Measurements from ENCODE around the gene TES.
"Not testable (repeated sequence)": the region's sequence is repeated elsewhere in the genome, so short reads cannot be mapped to it uniquely, and the experiment has no call there.

TES gene

GRCh38 chr7:116292381-116292780 is 82.0 kb downstream of the TES start:
- Histone ChIP-seq H3K27me3 (ENCODE audit: control insufficient read depth in 1 of 2, insufficient read depth in 2 of 2, low read length in 2 of 2) (no peaks in the 10 kb centered on the region), H3K4me3 (ENCODE audit: low read depth in 1 of 2, low read length in 2 of 2) (no peak overlapping the region), H3K9me3 (ENCODE audit: control insufficient read depth in 1 of 2, low read length in 2 of 2) (no peaks in the 10 kb centered on the region), H3K4me1 (ENCODE audit: control insufficient read depth in 1 of 2, insufficient read depth in 2 of 2, low read length in 2 of 2) (no peaks in the 10 kb centered on the region), H3K36me3 (ENCODE audit: control insufficient read depth in 1 of 2, insufficient read depth in 2 of 2, low read length in 2 of 2) (no peaks in the 10 kb centered on the region), H3K27ac (ENCODE audit: low read depth, low read length) (no peak overlapping the region), H3K9ac (ENCODE audit: low read depth in 1 of 2, low read length in 2 of 2) (no peak overlapping the region)

- H3K36me3 ChIP-seq (ENCODE audit: control insufficient read depth in 1 of 2, insufficient read depth in 2 of 2, low read length in 2 of 2), result no peaks in the 10 kb centered on the region
- H3K4me3 ChIP-seq (ENCODE audit: low read depth in 1 of 2, low read length in 2 of 2), result no peak overlapping the region
- H3K9ac ChIP-seq (ENCODE audit: low read depth in 1 of 2, low read length in 2 of 2), result no peak overlapping the region
- no peaks in the 10 kb centered on the region for H3K9me3 ChIP-seq (ENCODE audit: control insufficient read depth in 1 of 2, low read length in 2 of 2)
- no peaks in the 10 kb centered on the region for H3K4me1 ChIP-seq (ENCODE audit: control insufficient read depth in 1 of 2, insufficient read depth in 2 of 2, low read length in 2 of 2)
- H3K27me3 ChIP-seq (ENCODE audit: control insufficient read depth in 1 of 2, insufficient read depth in 2 of 2, low read length in 2 of 2), result no peaks in the 10 kb centered on the region
- H3K27ac ChIP-seq (ENCODE audit: low read depth, low read length), result no peak overlapping the region
These were observed 82.8 kb downstream of the TES start for GRCh38 chr7:116293139-116293538.

GRCh38 chr7:116293633-116294032 is 83.3 kb downstream of the TES start:
- no peak overlapping the region for H3K4me3 ChIP-seq (ENCODE audit: low read depth in 1 of 2, low read length in 2 of 2)
- H3K4me1 ChIP-seq (ENCODE audit: control insufficient read depth in 1 of 2, insufficient read depth in 2 of 2, low read length in 2 of 2), result no peaks in the 10 kb centered on the region
- no peak overlapping the region for H3K9ac ChIP-seq (ENCODE audit: low read depth in 1 of 2, low read length in 2 of 2)
- H3K9me3 ChIP-seq (ENCODE audit: control insufficient read depth in 1 of 2, low read length in 2 of 2), result peaks cover 0 to 2% of the 10 kb centered on the region in 2 donors
- no peak overlapping the region for H3K27ac ChIP-seq (ENCODE audit: low read depth, low read length)
- H3K27me3 ChIP-seq (ENCODE audit: control insufficient read depth in 1 of 2, insufficient read depth in 2 of 2, low read length in 2 of 2), result no peaks in the 10 kb centered on the region
- H3K36me3 ChIP-seq (ENCODE audit: control insufficient read depth in 1 of 2, insufficient read depth in 2 of 2, low read length in 2 of 2), result no peaks in the 10 kb centered on the region

- H3K9me3 ChIP-seq (ENCODE audit: control insufficient read depth in 1 of 2, low read length in 2 of 2); H3K36me3 ChIP-seq (ENCODE audit: control insufficient read depth in 1 of 2, insufficient read depth in 2 of 2, low read length in 2 of 2); H3K4me3 ChIP-seq (ENCODE audit: low read depth in 1 of 2, low read length in 2 of 2); H3K9ac ChIP-seq (ENCODE audit: low read depth in 1 of 2, low read length in 2 of 2); H3K4me1 ChIP-seq (ENCODE audit: control insufficient read depth in 1 of 2, insufficient read depth in 2 of 2, low read length in 2 of 2); H3K27ac ChIP-seq (ENCODE audit: low read depth, low read length); H3K27me3 ChIP-seq (ENCODE audit: control insufficient read depth in 1 of 2, insufficient read depth in 2 of 2, low read length in 2 of 2): not testable (repeated sequence)
These were observed 85.6 kb downstream of the TES start for GRCh38 chr7:116295903-116296302.

- H3K27me3 ChIP-seq (ENCODE audit: control insufficient read depth in 1 of 2, insufficient read depth in 2 of 2, low read length in 2 of 2), result no peaks in the 10 kb centered on the region
- H3K4me3 ChIP-seq (ENCODE audit: low read depth in 1 of 2, low read length in 2 of 2), result no peak overlapping the region
- no peak overlapping the region for H3K27ac ChIP-seq (ENCODE audit: low read depth, low read length)
- no peaks in the 10 kb centered on the region for H3K36me3 ChIP-seq (ENCODE audit: control insufficient read depth in 1 of 2, insufficient read depth in 2 of 2, low read length in 2 of 2)
- H3K9ac ChIP-seq (ENCODE audit: low read depth in 1 of 2, low read length in 2 of 2), result no peak overlapping the region
- peaks cover 0 to 4% of the 10 kb centered on the region in 2 donors for H3K9me3 ChIP-seq (ENCODE audit: control insufficient read depth in 1 of 2, low read length in 2 of 2)
- H3K4me1 ChIP-seq (ENCODE audit: control insufficient read depth in 1 of 2, insufficient read depth in 2 of 2, low read length in 2 of 2), result no peaks in the 10 kb centered on the region
These were observed 87.7 kb downstream of the TES start for GRCh38 chr7:116298055-116298454.

GRCh38 chr7:116298576-116298975 is 88.2 kb downstream of the TES start:
- H3K4me3 ChIP-seq (ENCODE audit: low read depth in 1 of 2, low read length in 2 of 2), result no peak overlapping the region
- H3K27ac ChIP-seq (ENCODE audit: low read depth, low read length), result no peak overlapping the region
- peaks cover 0 to 4% of the 10 kb centered on the region in 2 donors for H3K9me3 ChIP-seq (ENCODE audit: control insufficient read depth in 1 of 2, low read length in 2 of 2)
- no peak overlapping the region for H3K9ac ChIP-seq (ENCODE audit: low read depth in 1 of 2, low read length in 2 of 2)
- H3K27me3 ChIP-seq (ENCODE audit: control insufficient read depth in 1 of 2, insufficient read depth in 2 of 2, low read length in 2 of 2), result no peaks in the 10 kb centered on the region
- H3K36me3 ChIP-seq (ENCODE audit: control insufficient read depth in 1 of 2, insufficient read depth in 2 of 2, low read length in 2 of 2), result no peaks in the 10 kb centered on the region
- no peaks in the 10 kb centered on the region for H3K4me1 ChIP-seq (ENCODE audit: control insufficient read depth in 1 of 2, insufficient read depth in 2 of 2, low read length in 2 of 2)

GRCh38 chr7:116305485-116306408 is 95.4 kb downstream of the TES start:
- H3K9ac ChIP-seq (ENCODE audit: low read depth in 1 of 2, low read length in 2 of 2), result no peak overlapping the region
- no peaks in the 10 kb centered on the region for H3K9me3 ChIP-seq (ENCODE audit: control insufficient read depth in 1 of 2, low read length in 2 of 2)
- H3K27ac ChIP-seq (ENCODE audit: low read depth, low read length), result no peak overlapping the region
- no peaks in the 10 kb centered on the region for H3K36me3 ChIP-seq (ENCODE audit: control insufficient read depth in 1 of 2, insufficient read depth in 2 of 2, low read length in 2 of 2)
- H3K4me3 ChIP-seq (ENCODE audit: low read depth in 1 of 2, low read length in 2 of 2), result no peak overlapping the region
- no peaks in the 10 kb centered on the region for H3K27me3 ChIP-seq (ENCODE audit: control insufficient read depth in 1 of 2, insufficient read depth in 2 of 2, low read length in 2 of 2)
- no peaks in the 10 kb centered on the region for H3K4me1 ChIP-seq (ENCODE audit: control insufficient read depth in 1 of 2, insufficient read depth in 2 of 2, low read length in 2 of 2)

- H3K9me3 ChIP-seq (ENCODE audit: control insufficient read depth in 1 of 2, low read length in 2 of 2), result no peaks in the 10 kb centered on the region
- H3K36me3 ChIP-seq (ENCODE audit: control insufficient read depth in 1 of 2, insufficient read depth in 2 of 2, low read length in 2 of 2), result no peaks in the 10 kb centered on the region
- H3K27me3 ChIP-seq (ENCODE audit: control insufficient read depth in 1 of 2, insufficient read depth in 2 of 2, low read length in 2 of 2), result no peaks in the 10 kb centered on the region
- H3K4me1 ChIP-seq (ENCODE audit: control insufficient read depth in 1 of 2, insufficient read depth in 2 of 2, low read length in 2 of 2), result no peaks in the 10 kb centered on the region
- H3K4me3 ChIP-seq (ENCODE audit: low read depth in 1 of 2, low read length in 2 of 2), result no peak overlapping the region
- H3K27ac ChIP-seq (ENCODE audit: low read depth, low read length), result no peak overlapping the region
- no peak overlapping the region for H3K9ac ChIP-seq (ENCODE audit: low read depth in 1 of 2, low read length in 2 of 2)
These were observed 96.2 kb downstream of the TES start for GRCh38 chr7:116306409-116307048.

GRCh38 chr7:116307253-116307652 is 96.9 kb downstream of the TES start:
- Histone ChIP-seq H3K27me3 (ENCODE audit: control insufficient read depth in 1 of 2, insufficient read depth in 2 of 2, low read length in 2 of 2) (no peaks in the 10 kb centered on the region), H3K36me3 (ENCODE audit: control insufficient read depth in 1 of 2, insufficient read depth in 2 of 2, low read length in 2 of 2) (no peaks in the 10 kb centered on the region), H3K4me1 (ENCODE audit: control insufficient read depth in 1 of 2, insufficient read depth in 2 of 2, low read length in 2 of 2) (no peaks in the 10 kb centered on the region), H3K4me3 (ENCODE audit: low read depth in 1 of 2, low read length in 2 of 2) (no peak overlapping the region), H3K9me3 (ENCODE audit: control insufficient read depth in 1 of 2, low read length in 2 of 2) (no peaks in the 10 kb centered on the region), H3K27ac (ENCODE audit: low read depth, low read length) (no peak overlapping the region), H3K9ac (ENCODE audit: low read depth in 1 of 2, low read length in 2 of 2) (no peak overlapping the region)

Data from duodenal mucosa (tissue), 2 donors.